Bronchial epithelial cell (primary cell): Measurements from ENCODE around the gene C10orf90. TPM values are rescaled to one million over a fixed set of nuclear protein-coding genes. Genes with fewer than 3 reads are reported as not detected.

Source experiments
- DNase-seq: peaks from one replicate; pipeline ENCODE4 v3.0.0-alpha.2; 2010; ENCODE audit warnings: low read depth
- FAIRE-seq: peaks from 2 replicates; lab custom pipeline; 2011; peaks lifted over from hg19 to GRCh38; lab: Jason Lieb, UNC
- H3K27me3 ChIP-seq: 2 replicates; pipeline ENCODE4 v1.5.1; 2011; ENCODE audit warnings: low read length; ENCODE audit not compliant: control insufficient read depth, insufficient read depth
- H3K36me3 ChIP-seq: 2 replicates; pipeline ENCODE4 v1.5.1; 2011; ENCODE audit warnings: low read length; ENCODE audit not compliant: control insufficient read depth, insufficient read depth
- H3K4me3 ChIP-seq: 2 replicates; pipeline ENCODE4 v1.5.1; 2011; ENCODE audit warnings: mild to moderate bottlenecking, low read depth, low read length, control low read depth
- total RNA-seq: library from RNA; depleted of rRNA; stranded (reverse); fragments of >200 nt; gene quantifications from 2 replicates; pipeline ENCODE4 v1.2.1, GENCODE V29; 2014
- TF ChIP-seq, protein P1 (sequence below): IDR thresholded peaks from 2 replicates; pipeline ENCODE4 v1.5.1; 2011; ENCODE audit warnings: mild to moderate bottlenecking, moderate library complexity, low read length, control low read depth, inconsistent platforms; ENCODE audit not compliant: insufficient read depth, severe bottlenecking

Gene C10orf90
- total RNA-seq, 1 donor from 2014 or later = not detected

DNA sequence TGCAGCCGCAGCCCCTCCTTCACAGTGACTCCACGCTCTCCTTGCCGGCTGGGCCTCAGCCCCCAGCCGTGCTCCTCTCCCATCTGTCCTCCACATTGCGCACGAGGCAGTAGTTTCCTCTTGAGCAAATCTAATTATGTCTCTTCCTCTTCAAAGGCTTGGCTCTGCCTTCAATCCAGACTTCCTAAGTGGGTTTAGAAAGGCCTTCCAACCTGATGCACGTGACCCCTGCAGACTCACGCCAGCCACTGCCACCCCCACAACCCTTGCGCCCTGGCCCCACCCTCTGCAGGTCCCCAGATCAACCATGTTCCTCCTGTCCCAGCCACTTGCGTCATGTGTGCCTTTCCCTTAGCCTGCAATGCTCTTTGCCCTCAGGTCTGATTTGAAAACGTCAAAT lies 207.2 kb downstream of the C10orf90 start:
- TF ChIP-seq, protein P1, sequence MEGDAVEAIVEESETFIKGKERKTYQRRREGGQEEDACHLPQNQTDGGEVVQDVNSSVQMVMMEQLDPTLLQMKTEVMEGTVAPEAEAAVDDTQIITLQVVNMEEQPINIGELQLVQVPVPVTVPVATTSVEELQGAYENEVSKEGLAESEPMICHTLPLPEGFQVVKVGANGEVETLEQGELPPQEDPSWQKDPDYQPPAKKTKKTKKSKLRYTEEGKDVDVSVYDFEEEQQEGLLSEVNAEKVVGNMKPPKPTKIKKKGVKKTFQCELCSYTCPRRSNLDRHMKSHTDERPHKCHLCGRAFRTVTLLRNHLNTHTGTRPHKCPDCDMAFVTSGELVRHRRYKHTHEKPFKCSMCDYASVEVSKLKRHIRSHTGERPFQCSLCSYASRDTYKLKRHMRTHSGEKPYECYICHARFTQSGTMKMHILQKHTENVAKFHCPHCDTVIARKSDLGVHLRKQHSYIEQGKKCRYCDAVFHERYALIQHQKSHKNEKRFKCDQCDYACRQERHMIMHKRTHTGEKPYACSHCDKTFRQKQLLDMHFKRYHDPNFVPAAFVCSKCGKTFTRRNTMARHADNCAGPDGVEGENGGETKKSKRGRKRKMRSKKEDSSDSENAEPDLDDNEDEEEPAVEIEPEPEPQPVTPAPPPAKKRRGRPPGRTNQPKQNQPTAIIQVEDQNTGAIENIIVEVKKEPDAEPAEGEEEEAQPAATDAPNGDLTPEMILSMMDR = no peak

DNA sequence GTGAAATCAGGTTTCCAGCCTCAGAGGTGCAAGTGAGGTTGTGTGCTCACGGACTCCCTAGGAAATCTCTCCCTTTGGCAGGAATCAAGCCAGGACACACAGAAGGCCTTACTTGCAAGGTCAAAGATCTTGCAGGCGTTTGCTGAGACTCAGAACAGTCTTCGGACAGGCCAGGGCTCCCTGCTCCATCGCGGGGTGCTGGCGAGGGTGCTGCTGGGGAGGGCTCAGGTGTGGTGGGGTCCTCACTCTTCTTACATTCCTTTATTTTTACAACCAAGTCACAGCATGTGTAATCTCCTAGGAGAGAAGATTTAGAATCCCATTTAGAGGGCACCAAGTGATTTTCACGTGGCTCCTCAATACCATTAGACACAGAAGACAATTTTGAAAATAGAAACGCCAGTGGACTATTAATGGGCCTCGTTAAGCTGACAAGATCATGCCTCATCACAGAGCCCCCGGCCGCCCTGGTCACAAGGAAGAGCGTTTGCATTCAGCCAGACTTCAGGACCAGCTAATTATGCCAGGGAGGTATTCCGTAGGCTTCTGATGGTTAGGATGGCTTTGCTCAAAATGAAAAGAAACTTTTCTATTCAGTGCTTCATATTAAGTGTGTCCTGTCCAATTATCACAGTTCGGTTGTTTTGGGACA lies 209.1 kb downstream of the C10orf90 start:
- no peaks in the 10 kb centered on the region for H3K27me3 ChIP-seq
- DNase-seq (no peak), FAIRE-seq (no peak)
- TF ChIP-seq, protein P1 = no peak
- no peaks in the 10 kb centered on the region for H3K36me3 ChIP-seq
- H3K4me3 ChIP-seq = no peak overlapping the region

More for the DNA sequence above, 207.2 kb downstream of the C10orf90 start:
- H3K27me3 ChIP-seq = no peaks in the 10 kb centered on the region
- no peak overlapping the region for H3K4me3 ChIP-seq
- FAIRE-seq (no peak), DNase-seq (no peak)
- H3K36me3 ChIP-seq = no peaks in the 10 kb centered on the region

DNA sequence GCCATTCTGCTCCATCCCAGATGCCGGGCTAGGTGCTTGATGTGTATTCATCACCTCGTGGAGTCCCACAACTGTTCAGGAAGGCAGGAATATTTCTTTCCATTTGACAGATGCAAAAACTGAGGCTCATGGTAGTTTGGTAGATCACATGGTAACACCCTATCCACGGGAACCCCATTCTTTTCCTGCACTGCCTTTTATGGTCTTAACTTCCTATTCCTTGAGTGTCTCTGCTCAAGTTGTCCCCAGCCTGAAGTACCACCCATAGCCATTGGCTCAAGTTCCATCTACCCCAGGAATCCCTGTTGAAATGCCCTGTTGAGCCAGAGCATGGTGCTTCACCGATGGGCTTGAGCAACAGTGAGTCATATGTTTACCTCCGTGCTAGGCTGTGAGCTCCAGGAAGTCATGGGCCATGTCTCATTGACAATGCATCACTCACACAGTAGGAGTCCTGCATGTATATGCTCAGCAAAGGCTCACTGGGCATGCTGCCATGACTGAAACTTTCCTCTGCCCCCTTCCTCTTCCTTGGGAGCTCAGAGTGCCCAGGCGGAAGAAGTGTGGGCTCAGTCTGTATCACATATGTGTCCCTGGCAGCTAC lies 210.5 kb downstream of the C10orf90 start:
- peak; percentile 99 for DNase-seq
- Histone ChIP-seq H3K36me3 (no peaks in the 10 kb centered on the region), H3K4me3 (no peak overlapping the region), H3K27me3 (no peaks in the 10 kb centered on the region)
- FAIRE-seq = peak; percentile 97
- TF ChIP-seq, protein P1 = no peak

DNA sequence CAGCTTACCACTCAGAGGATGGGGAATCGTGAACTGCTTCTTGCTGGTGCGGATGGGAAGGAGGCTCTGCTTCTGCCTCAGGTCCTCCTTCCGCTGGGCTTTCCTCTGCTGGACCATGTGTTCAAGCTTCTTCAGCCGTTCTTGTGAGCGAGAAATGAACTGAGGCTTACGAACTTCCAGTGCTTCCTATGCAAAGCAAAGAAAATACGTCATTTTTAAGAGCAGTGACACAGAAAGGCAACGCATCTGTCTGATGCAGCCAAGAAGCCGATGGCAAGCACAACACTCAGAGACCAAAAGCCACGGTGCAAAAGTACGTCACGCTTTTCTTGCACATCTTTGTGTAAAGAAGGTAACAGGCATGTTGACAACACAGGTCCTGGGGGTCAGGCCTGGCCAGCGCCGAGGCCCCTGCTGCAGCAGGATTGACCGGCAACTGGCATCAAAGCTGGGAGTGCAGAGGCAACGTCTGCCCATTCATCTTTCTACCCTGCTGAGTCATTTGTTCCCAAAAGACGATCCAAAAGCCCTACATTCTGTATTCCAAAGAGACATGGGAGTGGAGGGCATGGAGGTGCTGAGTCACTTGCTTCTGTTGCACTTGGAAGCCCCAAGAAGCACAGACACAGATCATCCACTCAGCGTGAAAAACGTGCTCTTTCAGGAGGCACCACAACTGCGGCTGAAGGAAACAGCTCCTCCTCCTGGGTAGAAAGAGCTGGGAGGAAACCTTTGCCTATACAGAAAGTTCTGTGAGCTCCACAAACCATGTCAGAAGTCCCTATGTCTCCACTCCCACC lies 211.3 kb downstream of the C10orf90 start:
- DNase-seq (peak; percentile 53), FAIRE-seq (peak; percentile 43)
- Histone ChIP-seq H3K4me3 (no peak overlapping the region), H3K27me3 (no peaks in the 10 kb centered on the region), H3K36me3 (no peaks in the 10 kb centered on the region)
- TF ChIP-seq, protein P1 = peak; percentile 6

DNA sequence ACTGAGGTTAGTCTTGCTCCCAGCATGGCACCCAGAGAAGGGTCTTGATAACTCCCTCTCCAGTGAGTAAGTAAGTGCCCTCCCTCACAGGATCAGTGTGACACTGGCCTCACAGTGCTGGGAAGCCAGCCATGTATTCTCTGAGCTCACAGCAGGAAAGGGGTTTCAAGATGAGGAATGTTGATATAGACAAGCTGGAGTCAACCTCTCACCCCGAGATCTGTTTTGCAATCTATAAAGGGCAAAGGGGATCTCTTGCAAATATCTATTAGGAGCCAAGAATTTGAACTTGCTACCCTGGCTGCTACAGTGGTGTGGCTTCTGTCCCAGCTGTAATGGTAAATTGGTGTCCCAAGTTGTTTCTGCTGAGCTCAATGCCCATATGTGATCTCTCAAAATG lies 212.0 kb downstream of the C10orf90 start:
- Histone ChIP-seq H3K27me3 (no peaks in the 10 kb centered on the region), H3K4me3 (no peak overlapping the region), H3K36me3 (no peaks in the 10 kb centered on the region)
- DNase-seq = no peak
- TF ChIP-seq, protein P1 = no peak
- no peak for FAIRE-seq
